Body of pancreas (tissue), 4 donors: ENCODE data around the gene TMEM150C.

ENCODE experiments used
- POLR2A ChIP-seq, 3 donors: fragments of 450-650 bp; IDR thresholded peaks; one replicate each; pipeline ENCODE4 v1.6.1; 2016; ENCODE audit warnings: antibody characterized with exemption in 3 of 3, mild to moderate bottlenecking in 2 of 3
- TF ChIP-seq, protein P1 (sequence below), 7 experiments: fragments of 450-650 bp in 4 of 7; fragments of 200-600 bp in 3 of 7; sonication (generic) in 3 of 7; IDR thresholded peaks; one replicate each; pipeline ENCODE4 v1.5.1; 2016 to 2019; ENCODE audit warnings: antibody characterized with exemption in 7 of 7

DNA sequence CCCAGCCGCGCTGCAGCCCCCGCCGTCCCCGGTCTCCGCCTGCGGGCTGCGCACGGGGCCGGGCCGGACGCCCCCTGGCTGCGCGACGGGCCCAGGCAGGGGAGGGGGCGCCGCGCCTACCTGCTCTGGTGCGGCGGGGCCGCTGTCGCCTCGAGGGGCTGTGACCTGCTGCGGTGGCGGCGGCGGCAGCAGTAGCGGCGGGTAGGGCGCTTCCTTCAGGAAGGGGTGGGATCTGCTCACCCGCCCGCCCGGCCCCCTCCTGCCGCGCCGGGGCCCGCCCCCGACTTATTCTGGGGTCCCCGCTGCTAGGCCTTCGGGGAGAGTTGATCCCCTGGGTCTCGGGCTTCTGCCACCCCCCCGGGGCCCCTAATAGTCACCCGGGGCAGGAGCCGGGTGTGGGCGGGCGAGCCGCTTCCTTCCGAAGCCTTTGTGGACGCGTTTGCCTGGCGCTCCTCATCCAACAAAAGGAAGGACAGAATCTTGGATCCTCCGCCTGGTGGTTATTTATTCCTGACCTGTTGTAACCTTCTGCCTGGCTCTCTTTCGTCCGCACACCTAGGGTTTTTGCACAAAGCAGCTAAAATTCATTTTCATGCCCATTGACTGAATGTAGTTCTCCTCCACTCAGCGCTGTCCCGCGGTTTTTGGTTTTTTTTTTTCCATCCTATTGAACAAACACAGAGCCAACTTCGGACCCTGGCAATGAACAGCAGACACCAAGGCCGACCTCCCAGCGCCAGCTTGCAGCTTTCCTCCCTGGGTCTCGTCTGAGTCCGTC is at the start of gene TMEM150C:
- TF ChIP-seq, protein P1, sequence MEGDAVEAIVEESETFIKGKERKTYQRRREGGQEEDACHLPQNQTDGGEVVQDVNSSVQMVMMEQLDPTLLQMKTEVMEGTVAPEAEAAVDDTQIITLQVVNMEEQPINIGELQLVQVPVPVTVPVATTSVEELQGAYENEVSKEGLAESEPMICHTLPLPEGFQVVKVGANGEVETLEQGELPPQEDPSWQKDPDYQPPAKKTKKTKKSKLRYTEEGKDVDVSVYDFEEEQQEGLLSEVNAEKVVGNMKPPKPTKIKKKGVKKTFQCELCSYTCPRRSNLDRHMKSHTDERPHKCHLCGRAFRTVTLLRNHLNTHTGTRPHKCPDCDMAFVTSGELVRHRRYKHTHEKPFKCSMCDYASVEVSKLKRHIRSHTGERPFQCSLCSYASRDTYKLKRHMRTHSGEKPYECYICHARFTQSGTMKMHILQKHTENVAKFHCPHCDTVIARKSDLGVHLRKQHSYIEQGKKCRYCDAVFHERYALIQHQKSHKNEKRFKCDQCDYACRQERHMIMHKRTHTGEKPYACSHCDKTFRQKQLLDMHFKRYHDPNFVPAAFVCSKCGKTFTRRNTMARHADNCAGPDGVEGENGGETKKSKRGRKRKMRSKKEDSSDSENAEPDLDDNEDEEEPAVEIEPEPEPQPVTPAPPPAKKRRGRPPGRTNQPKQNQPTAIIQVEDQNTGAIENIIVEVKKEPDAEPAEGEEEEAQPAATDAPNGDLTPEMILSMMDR (IDR thresholded peaks at IDR 0.05): peak in 3 of 7 experiments; percentile 23 to 53 (median 28)
- TF ChIP-seq POLR2A (IDR thresholded peaks at IDR 0.05): peak in 1 of 3 donors; percentile 9
